DND-41 (cell line): Measurements from ENCODE around the gene AGPAT3.

Experiments used
- ATAC-seq: fragments of 200-7000 bp; cut with Tn5 transposase; 3 replicates; pipeline ENCODE4 v1.9.1; 2021; ENCODE audit warnings: low read depth; ENCODE audit not compliant: insufficient read depth
- DNase-seq: peaks from one replicate; pipeline ENCODE4 v3.0.0-alpha.2; 2020
- H2AFZ ChIP-seq: 2 replicates; pipeline ENCODE4 v1.6.0; 2012; ENCODE audit warnings: low read depth, low read length
- H3K27ac ChIP-seq: 2 replicates; pipeline ENCODE4 v1.5.1; 2012; ENCODE audit warnings: low read length, inconsistent platforms
- H3K27me3 ChIP-seq: fragments of 200-600 bp; sonication (generic); 2 replicates; pipeline ENCODE4 v1.6.0; 2012; ENCODE audit warnings: low read length, mild to moderate bottlenecking, inconsistent platforms; ENCODE audit not compliant: insufficient read depth, poor library complexity
- H3K36me3 ChIP-seq: 2 replicates; pipeline ENCODE4 v1.5.1; 2012; ENCODE audit warnings: low read length, inconsistent platforms; ENCODE audit not compliant: insufficient read depth
- H3K4me1 ChIP-seq: 2 replicates; pipeline ENCODE4 v1.5.1; 2012; ENCODE audit warnings: mild to moderate bottlenecking, low read length; ENCODE audit not compliant: insufficient read depth
- H3K4me2 ChIP-seq: 2 replicates; pipeline ENCODE4 v1.6.0; 2012; ENCODE audit warnings: mild to moderate bottlenecking, moderate library complexity, low read length, inconsistent platforms; ENCODE audit not compliant: insufficient read depth
- H3K4me3 ChIP-seq, 2 experiments: fragments of 200-600 bp in 1 of 2; shearing (Covaris generic) in 1 of 2; 2 replicates each; pipeline ENCODE4 v1.5.1; 2012 to 2016; ENCODE audit warnings: inconsistent platforms in 2 of 2, low read length in 2 of 2, mild to moderate bottlenecking in 2 of 2, low read depth in 1 of 2, moderate library complexity in 1 of 2
- H3K79me2 ChIP-seq: 2 replicates; pipeline ENCODE4 v1.6.0; 2012; ENCODE audit warnings: low read length, inconsistent platforms; ENCODE audit not compliant: insufficient read depth
- H3K9ac ChIP-seq: 2 replicates; pipeline ENCODE4 v1.6.0; 2012; ENCODE audit warnings: low read depth, mild to moderate bottlenecking, inconsistent platforms, low read length, moderate library complexity
- H3K9me3 ChIP-seq: 2 replicates; pipeline ENCODE4 v1.5.1; 2012; ENCODE audit warnings: low read length, moderate library complexity, mild to moderate bottlenecking, inconsistent platforms; ENCODE audit not compliant: insufficient read depth, severe bottlenecking
- H4K20me1 ChIP-seq: 2 replicates; pipeline ENCODE4 v1.6.0; 2012; ENCODE audit warnings: low read length; ENCODE audit not compliant: insufficient read depth
- CTCF ChIP-seq: IDR thresholded peaks from 2 replicates; pipeline ENCODE4 v1.5.1; 2012; ENCODE audit warnings: borderline replicate concordance, low read length, moderate library complexity, mild to moderate bottlenecking; ENCODE audit not compliant: poor library complexity, severe bottlenecking; ENCODE audit errors: extremely low read depth
- EZH2 ChIP-seq: IDR thresholded peaks from 3 replicates; pipeline ENCODE4 v1.6.1; 2012; ENCODE audit warnings: borderline replicate concordance, low read depth, mild to moderate bottlenecking, moderate library complexity, low read length, inconsistent platforms; ENCODE audit not compliant: severe bottlenecking

The AGPAT3 gene

GRCh38 chr21:43848771-43849170 is 16.3 kb upstream of the AGPAT3 start:
- no peaks in the 10 kb centered on the region; the same call in 1 of the 2 replicates for H4K20me1 ChIP-seq
- H3K9me3 ChIP-seq, result no peaks in the 10 kb centered on the region

GRCh38 chr21:43849532-43850299 is 15.3 kb upstream of the AGPAT3 start:
- Histone ChIP-seq H3K36me3 (no peaks in the 10 kb centered on the region), H2AFZ (no peak overlapping the region), H3K9me3 (no peaks in the 10 kb centered on the region), H3K4me2 (no peak overlapping the region), H3K27ac (no peak overlapping the region), H3K27me3 (no peaks in the 10 kb centered on the region), H3K4me3 (no peak overlapping the region), H4K20me1 (no peaks in the 10 kb centered on the region; the same call in 1 of the 2 replicates), H3K4me1 (0 out of 2 replicates have a peak, but pooled peaks cover 1% of the 10 kb centered on the region), H3K79me2 (no peaks in the 10 kb centered on the region), H3K9ac (no peak overlapping the region)
- DNase-seq (no peak), ATAC-seq (no peak)
- TF ChIP-seq EZH2 (no peak), CTCF (no peak)

More at GRCh38 chr21:43848771-43849170, 16.3 kb upstream of the AGPAT3 start:
- ATAC-seq, result no peak
- no peaks in the 10 kb centered on the region for H3K79me2 ChIP-seq
- H3K9ac ChIP-seq, result no peak overlapping the region
- H3K27me3 ChIP-seq, result no peaks in the 10 kb centered on the region
- no peak overlapping the region for H2AFZ ChIP-seq
- H3K4me1 ChIP-seq, result no peaks in the 10 kb centered on the region
- no peaks in the 10 kb centered on the region for H3K36me3 ChIP-seq
- H3K27ac ChIP-seq, result no peak overlapping the region
- TF ChIP-seq CTCF (no peak), EZH2 (no peak)
- no peak overlapping the region for H3K4me2 ChIP-seq
- DNase-seq, result no peak
- no peak overlapping the region for H3K4me3 ChIP-seq

- Histone ChIP-seq H4K20me1 (no peaks in the 10 kb centered on the region; the same call in 1 of the 2 replicates), H3K9ac (no peak overlapping the region), H3K36me3 (no peaks in the 10 kb centered on the region), H3K27ac (no peak overlapping the region), H3K4me2 (no peak overlapping the region), H2AFZ (no peak overlapping the region), H3K9me3 (no peaks in the 10 kb centered on the region), H3K27me3 (no peaks in the 10 kb centered on the region), H3K79me2 (no peaks in the 10 kb centered on the region), H3K4me3 (no peak overlapping the region), H3K4me1 (0 out of 2 replicates have a peak, but pooled peaks cover 8% of the 10 kb centered on the region)
- TF ChIP-seq CTCF (no peak), EZH2 (no peak)
- ATAC-seq (no peak), DNase-seq (no peak)
Observed at GRCh38 chr21:43850728-43851295, 14.2 kb upstream of the AGPAT3 start.
